ENCODE measurements around the gene GAREM1.

GAREM1 gene

GRCh38 chr18:32259553-32259952, 211.1 kb downstream of the GAREM1 start:
- TF ChIP-seq POLR2A (IDR thresholded peaks at IDR 0.05; ENCODE audit: low read depth, low read length) (no peak), POLR2AphosphoS5 (IDR thresholded peaks at IDR 0.05; ENCODE audit: low read depth, low read length) (no peak), TAF1 (IDR thresholded peaks at IDR 0.05; ENCODE audit: borderline replicate concordance, low read depth, low read length) (no peak)
- no peak for FAIRE-seq
- no peak for DNase-seq (ENCODE audit: insufficient read length)

GRCh38 chr18:32258558-32259204, 212.0 kb downstream of the GAREM1 start:
- DNase-seq (ENCODE audit: insufficient read length): no peak
- TF ChIP-seq POLR2A (IDR thresholded peaks at IDR 0.05; ENCODE audit: low read depth, low read length) (no peak), POLR2AphosphoS5 (IDR thresholded peaks at IDR 0.05; ENCODE audit: low read depth, low read length) (no peak), TAF1 (IDR thresholded peaks at IDR 0.05; ENCODE audit: borderline replicate concordance, low read depth, low read length) (no peak)
- FAIRE-seq: no peak

GRCh38 chr18:32258148-32258547, 212.5 kb downstream of the GAREM1 start:
- FAIRE-seq (no peak), DNase-seq (ENCODE audit: insufficient read length) (no peak)
- TF ChIP-seq POLR2A (IDR thresholded peaks at IDR 0.05; ENCODE audit: low read depth, low read length): no peak
- no peak for TF ChIP-seq POLR2AphosphoS5 (IDR thresholded peaks at IDR 0.05; ENCODE audit: low read depth, low read length)
- TF ChIP-seq TAF1 (IDR thresholded peaks at IDR 0.05; ENCODE audit: borderline replicate concordance, low read depth, low read length): no peak

- no peak for FAIRE-seq
- TF ChIP-seq POLR2A (IDR thresholded peaks at IDR 0.05; ENCODE audit: low read depth, low read length) (no peak), TAF1 (IDR thresholded peaks at IDR 0.05; ENCODE audit: borderline replicate concordance, low read depth, low read length) (no peak), POLR2AphosphoS5 (IDR thresholded peaks at IDR 0.05; ENCODE audit: low read depth, low read length) (no peak)
- DNase-seq (ENCODE audit: insufficient read length): no peak
Measured at GRCh38 chr18:32257084-32257785, 213.4 kb downstream of the GAREM1 start.

GRCh38 chr18:32255570-32255969, 215.1 kb downstream of the GAREM1 start:
- no peak for TF ChIP-seq POLR2A (IDR thresholded peaks at IDR 0.05; ENCODE audit: low read depth, low read length)
- no peak for TF ChIP-seq TAF1 (IDR thresholded peaks at IDR 0.05; ENCODE audit: borderline replicate concordance, low read depth, low read length)
- no peak for TF ChIP-seq POLR2AphosphoS5 (IDR thresholded peaks at IDR 0.05; ENCODE audit: low read depth, low read length)
- DNase-seq (ENCODE audit: insufficient read length) (no peak), FAIRE-seq (no peak)

- no peak for TF ChIP-seq POLR2A (IDR thresholded peaks at IDR 0.05; ENCODE audit: low read depth, low read length)
- TF ChIP-seq TAF1 (IDR thresholded peaks at IDR 0.05; ENCODE audit: borderline replicate concordance, low read depth, low read length): no peak
- TF ChIP-seq POLR2AphosphoS5 (IDR thresholded peaks at IDR 0.05; ENCODE audit: low read depth, low read length): no peak
- DNase-seq (ENCODE audit: insufficient read length) (no peak), FAIRE-seq (no peak)
Measured at GRCh38 chr18:32252141-32252860, 218.4 kb downstream of the GAREM1 start.

- FAIRE-seq: no peak
Measured at GRCh38 chr18:32251466-32251865, 219.2 kb downstream of the GAREM1 start.

GRCh38 chr18:32249147-32249929, 221.3 kb downstream of the GAREM1 start:
- DNase-seq (ENCODE audit: insufficient read length) (no peak), FAIRE-seq (no peak)
- TF ChIP-seq POLR2A (IDR thresholded peaks at IDR 0.05; ENCODE audit: low read depth, low read length) (no peak), TAF1 (IDR thresholded peaks at IDR 0.05; ENCODE audit: borderline replicate concordance, low read depth, low read length) (no peak)

More at GRCh38 chr18:32251466-32251865, 219.2 kb downstream of the GAREM1 start:
- TF ChIP-seq POLR2AphosphoS5 (IDR thresholded peaks at IDR 0.05; ENCODE audit: low read depth, low read length) (no peak), POLR2A (IDR thresholded peaks at IDR 0.05; ENCODE audit: low read depth, low read length) (no peak), TAF1 (IDR thresholded peaks at IDR 0.05; ENCODE audit: borderline replicate concordance, low read depth, low read length) (no peak)
- DNase-seq (ENCODE audit: insufficient read length): no peak

- no peak for TF ChIP-seq POLR2AphosphoS5 (IDR thresholded peaks at IDR 0.05; ENCODE audit: low read depth, low read length)
- TF ChIP-seq POLR2A (IDR thresholded peaks at IDR 0.05; ENCODE audit: low read depth, low read length): no peak
- TF ChIP-seq TAF1 (IDR thresholded peaks at IDR 0.05; ENCODE audit: borderline replicate concordance, low read depth, low read length): no peak
- FAIRE-seq (no peak), DNase-seq (ENCODE audit: insufficient read length) (no peak)
Measured at GRCh38 chr18:32244881-32245280, 225.8 kb downstream of the GAREM1 start.

GRCh38 chr18:32243358-32243757, 227.3 kb downstream of the GAREM1 start:
- no peak for TF ChIP-seq POLR2A (IDR thresholded peaks at IDR 0.05; ENCODE audit: low read depth, low read length)
- no peak for TF ChIP-seq TAF1 (IDR thresholded peaks at IDR 0.05; ENCODE audit: borderline replicate concordance, low read depth, low read length)
- TF ChIP-seq POLR2AphosphoS5 (IDR thresholded peaks at IDR 0.05; ENCODE audit: low read depth, low read length): no peak
- no peak for FAIRE-seq
- DNase-seq (ENCODE audit: insufficient read length): no peak

- DNase-seq (ENCODE audit: insufficient read length) (no peak), FAIRE-seq (no peak)
- TF ChIP-seq TAF1 (IDR thresholded peaks at IDR 0.05; ENCODE audit: borderline replicate concordance, low read depth, low read length): no peak
- TF ChIP-seq POLR2A (IDR thresholded peaks at IDR 0.05; ENCODE audit: low read depth, low read length): no peak
- no peak for TF ChIP-seq POLR2AphosphoS5 (IDR thresholded peaks at IDR 0.05; ENCODE audit: low read depth, low read length)
Measured at GRCh38 chr18:32242395-32242794, 228.3 kb downstream of the GAREM1 start.
